ACC112 (cell line): ENCODE data around the gene ZNF892.
"Not testable (repeated sequence)": the region's sequence is repeated elsewhere in the genome, so short reads cannot be mapped to it uniquely, and the experiment has no call there.

Source experiments
- H2AFZ ChIP-seq: fragments of 200-600 bp; sonication (generic); one replicate; pipeline ENCODE4 v1.6.0; 2017; ENCODE audit warnings: antibody characterized with exemption, low read length; ENCODE audit not compliant: unreplicated experiment
- H3K27ac ChIP-seq: fragments of 200-600 bp; sonication (generic); 2 replicates; pipeline ENCODE4 v1.5.1; 2014; ENCODE audit warnings: low read depth, mild to moderate bottlenecking, antibody characterized with exemption, low read length, moderate library complexity
- H3K27me3 ChIP-seq: fragments of 200-600 bp; sonication (generic); 2 replicates; pipeline ENCODE4 v1.6.1; 2014; ENCODE audit warnings: mild to moderate bottlenecking, antibody characterized with exemption, low read length, moderate library complexity, mixed read lengths; ENCODE audit not compliant: insufficient read depth
- H3K36me3 ChIP-seq: fragments of 200-600 bp; sonication (generic); 2 replicates; pipeline ENCODE4 v1.6.1; 2016; ENCODE audit warnings: mild to moderate bottlenecking, antibody characterized with exemption, low read length, moderate library complexity, mixed read lengths; ENCODE audit not compliant: insufficient read depth
- H3K4me1 ChIP-seq: fragments of 200-600 bp; sonication (generic); one replicate; pipeline ENCODE4 v1.6.1; 2016; ENCODE audit warnings: low read length, mixed read lengths; ENCODE audit not compliant: insufficient read depth, unreplicated experiment, control insufficient read depth
- H3K4me3 ChIP-seq: fragments of 200-600 bp; sonication (generic); 2 replicates; pipeline ENCODE4 v1.5.1; 2014; ENCODE audit warnings: mild to moderate bottlenecking, low read depth, low read length
- H3K79me2 ChIP-seq: fragments of 200-600 bp; sonication (generic); one replicate; pipeline ENCODE4 v1.6.0; 2016; ENCODE audit warnings: low read length; ENCODE audit not compliant: control insufficient read depth, unreplicated experiment, insufficient read depth

Gene ZNF892

DNA sequence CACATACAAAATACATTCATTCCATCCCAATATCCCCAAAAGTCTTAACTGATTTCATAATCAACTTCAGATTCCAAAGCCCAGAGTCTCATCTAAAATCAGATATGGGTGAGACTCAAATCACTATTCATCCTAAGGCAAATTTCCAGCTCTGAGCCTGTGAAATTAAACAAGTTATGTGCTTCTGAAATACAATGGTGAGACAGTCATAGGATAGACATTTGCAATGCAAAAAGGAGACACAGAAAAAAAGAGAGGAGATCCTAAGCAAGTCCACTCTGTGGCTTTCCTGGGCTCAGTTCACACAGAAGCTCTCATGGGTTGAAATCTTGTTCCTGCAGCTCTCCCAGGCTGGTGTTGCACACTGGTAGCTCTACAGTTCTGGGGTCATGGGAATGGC, 18.3 kb downstream of the ZNF892 start:
- Histone ChIP-seq H3K79me2 (no peaks in the 10 kb centered on the region), H3K4me3 (no peak overlapping the region), H2AFZ (no peak overlapping the region), H3K4me1 (peaks cover 5% of the 10 kb centered on the region), H3K36me3 (peaks cover 21% of the 10 kb centered on the region), H3K27me3 (no peaks in the 10 kb centered on the region), H3K27ac (no peak overlapping the region)

DNA sequence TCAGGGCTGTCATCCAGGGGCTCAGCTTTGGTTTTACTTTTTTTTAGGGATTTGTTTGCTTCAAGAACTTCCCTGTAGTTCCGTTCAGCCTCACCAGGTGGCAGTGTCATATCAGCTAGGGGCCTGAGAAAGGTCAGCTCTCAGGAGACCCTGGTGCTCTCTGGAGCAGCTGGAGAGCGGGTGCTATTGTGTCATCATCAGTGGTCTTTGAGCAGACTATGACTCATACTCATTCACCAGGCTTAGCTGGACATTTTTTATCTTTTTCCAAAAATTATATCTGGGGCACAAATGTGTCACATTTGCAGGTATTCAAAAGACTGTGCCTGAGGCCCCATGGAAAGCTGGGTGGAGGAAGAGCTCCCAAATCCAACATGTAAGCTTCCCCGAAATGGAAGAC, 24.4 kb downstream of the ZNF892 start:
- Histone ChIP-seq H3K79me2 (no peaks in the 10 kb centered on the region), H3K36me3 (no peaks in the 10 kb centered on the region), H3K27me3 (no peaks in the 10 kb centered on the region; the same call in 1 of the 2 replicates), H3K4me3 (no peak overlapping the region), H2AFZ (no peak overlapping the region), H3K4me1 (peaks cover 18% of the 10 kb centered on the region), H3K27ac (no peak overlapping the region)

DNA sequence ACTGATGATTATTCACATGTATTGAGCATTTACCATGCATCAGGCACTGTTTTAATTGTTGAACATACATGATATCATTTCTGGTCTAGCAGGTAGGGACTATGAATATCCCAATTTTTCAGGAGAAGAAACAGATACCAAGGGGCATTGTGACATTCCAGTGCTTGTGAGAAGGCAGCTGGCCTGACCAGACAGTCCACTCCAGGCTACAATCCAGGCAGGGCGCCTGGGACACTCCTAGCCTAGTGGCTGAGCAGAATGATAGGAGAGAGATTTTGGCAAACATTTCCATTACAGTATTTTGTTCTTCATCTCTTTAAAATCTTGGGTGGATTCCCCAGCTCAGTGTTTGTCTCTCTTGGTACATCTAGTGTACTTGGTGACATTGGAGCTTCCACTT, 24.9 kb downstream of the ZNF892 start:
- no peak overlapping the region for H3K4me3 ChIP-seq
- H3K27me3 ChIP-seq: no peaks in the 10 kb centered on the region; the same call in 1 of the 2 replicates
- H3K79me2 ChIP-seq: no peaks in the 10 kb centered on the region
- H3K27ac ChIP-seq: no peak overlapping the region
- H3K36me3 ChIP-seq: no peaks in the 10 kb centered on the region
- peaks cover 18% of the 10 kb centered on the region for H3K4me1 ChIP-seq
- no peak overlapping the region for H2AFZ ChIP-seq

DNA sequence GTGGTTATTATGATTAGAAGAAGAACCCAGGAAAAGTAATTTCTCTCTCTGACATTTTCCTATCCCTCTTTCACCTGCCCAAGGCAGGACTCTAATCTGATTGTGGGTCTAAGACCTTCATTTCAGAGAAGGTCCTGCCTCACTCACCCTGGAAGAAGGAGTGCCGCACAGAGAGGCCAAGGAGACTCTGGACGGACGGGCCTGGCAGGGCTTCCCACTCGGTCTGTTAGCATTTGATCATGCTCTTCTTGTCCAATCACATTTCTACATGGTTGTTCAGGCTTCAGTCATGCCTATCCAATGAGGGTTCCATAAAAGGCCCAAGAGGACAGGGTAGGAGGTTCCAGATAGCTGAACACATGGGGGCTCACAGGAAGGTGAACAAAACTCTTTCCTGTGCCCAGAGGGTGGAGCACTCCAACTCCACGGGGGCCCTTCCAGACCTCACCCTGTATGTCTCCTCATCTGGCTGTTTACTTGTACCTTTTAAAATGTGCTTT, 27.0 kb downstream of the ZNF892 start:
- Histone ChIP-seq H3K27ac (no peak overlapping the region), H3K79me2 (no peaks in the 10 kb centered on the region), H3K36me3 (no peaks in the 10 kb centered on the region), H3K27me3 (no peaks in the 10 kb centered on the region; the same call in 1 of the 2 replicates), H3K4me3 (no peak overlapping the region), H3K4me1 (peaks cover 17% of the 10 kb centered on the region), H2AFZ (no peak overlapping the region)

DNA sequence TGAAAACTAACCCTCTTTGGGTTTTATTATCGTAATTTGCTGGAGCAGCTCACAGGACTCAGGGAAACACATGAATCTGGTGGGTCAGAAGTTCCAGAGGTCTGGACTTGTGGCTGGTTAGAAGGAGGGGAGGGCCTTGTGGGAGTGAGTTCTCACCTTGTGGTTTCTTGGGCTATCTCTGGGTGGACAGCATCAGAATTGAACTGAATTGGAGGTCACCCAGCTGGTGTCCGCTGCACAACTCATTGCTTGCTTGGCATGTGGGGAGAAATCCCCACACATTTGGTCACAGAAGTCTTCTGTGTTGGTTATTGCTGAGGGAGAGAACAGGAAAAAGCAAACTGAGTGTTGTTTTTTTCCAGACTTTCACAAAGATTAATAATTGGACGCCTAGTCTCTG, 27.5 kb downstream of the ZNF892 start:
- Histone ChIP-seq H2AFZ (no peak overlapping the region), H3K79me2 (no peaks in the 10 kb centered on the region), H3K27ac (no peak overlapping the region), H3K36me3 (no peaks in the 10 kb centered on the region), H3K4me1 (peaks cover 14% of the 10 kb centered on the region), H3K4me3 (no peak overlapping the region), H3K27me3 (no peaks in the 10 kb centered on the region; the same call in 1 of the 2 replicates)

DNA sequence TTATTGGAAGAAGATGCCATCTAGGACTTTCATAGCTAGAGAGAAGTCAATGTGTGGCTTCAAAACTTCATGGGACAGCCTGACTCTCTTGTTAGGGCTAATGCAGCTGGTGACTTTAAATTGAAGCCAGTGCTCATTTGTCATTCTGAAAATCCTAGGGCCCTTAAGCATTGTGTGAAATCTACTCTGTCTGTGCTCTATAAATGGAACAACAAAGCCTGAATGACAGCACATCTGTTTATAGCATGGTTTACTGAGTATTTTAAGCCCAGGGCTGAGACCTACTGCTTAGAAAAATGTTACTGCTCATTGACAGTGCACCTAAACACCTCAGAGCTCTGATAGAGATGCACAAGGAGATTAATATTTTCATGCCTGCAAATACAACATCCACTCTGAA, 30.8 kb downstream of the ZNF892 start:
- no peaks in the 10 kb centered on the region for H3K36me3 ChIP-seq
- no peak overlapping the region for H3K4me3 ChIP-seq

DNA sequence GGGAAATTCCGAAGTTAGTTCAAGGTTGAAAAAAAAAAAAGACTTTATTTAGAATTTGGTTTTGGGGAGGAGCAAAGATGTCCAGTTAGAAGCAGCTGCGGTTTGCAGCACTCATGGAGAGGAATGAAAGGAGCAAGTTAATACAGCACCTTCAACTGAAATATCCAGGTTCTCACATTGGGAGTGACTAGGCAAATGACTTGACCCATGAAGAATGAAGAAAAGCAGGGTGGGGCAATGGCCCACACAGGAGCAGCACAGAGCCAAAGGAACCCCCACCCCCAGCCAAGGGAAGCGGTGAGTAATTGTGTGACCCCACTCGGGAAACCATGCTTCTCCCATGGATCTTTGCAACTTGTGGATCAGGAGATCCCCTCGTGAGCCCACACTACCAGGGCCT, 32.8 kb downstream of the ZNF892 start:
- no peak overlapping the region for H3K27ac ChIP-seq
- no peaks in the 10 kb centered on the region for H3K36me3 ChIP-seq
- H3K4me3 ChIP-seq: no peak overlapping the region
- no peaks in the 10 kb centered on the region; the same call in 1 of the 2 replicates for H3K27me3 ChIP-seq
- no peaks in the 10 kb centered on the region for H3K79me2 ChIP-seq
- H2AFZ ChIP-seq: no peak overlapping the region
- no peaks in the 10 kb centered on the region for H3K4me1 ChIP-seq

More for the DNA sequence above, 30.8 kb downstream of the ZNF892 start:
- H3K4me1 ChIP-seq: no peaks in the 10 kb centered on the region
- H3K27ac ChIP-seq: no peak overlapping the region
- H3K79me2 ChIP-seq: no peaks in the 10 kb centered on the region
- no peak overlapping the region for H2AFZ ChIP-seq
- H3K27me3 ChIP-seq: no peaks in the 10 kb centered on the region; the same call in 1 of the 2 replicates

DNA sequence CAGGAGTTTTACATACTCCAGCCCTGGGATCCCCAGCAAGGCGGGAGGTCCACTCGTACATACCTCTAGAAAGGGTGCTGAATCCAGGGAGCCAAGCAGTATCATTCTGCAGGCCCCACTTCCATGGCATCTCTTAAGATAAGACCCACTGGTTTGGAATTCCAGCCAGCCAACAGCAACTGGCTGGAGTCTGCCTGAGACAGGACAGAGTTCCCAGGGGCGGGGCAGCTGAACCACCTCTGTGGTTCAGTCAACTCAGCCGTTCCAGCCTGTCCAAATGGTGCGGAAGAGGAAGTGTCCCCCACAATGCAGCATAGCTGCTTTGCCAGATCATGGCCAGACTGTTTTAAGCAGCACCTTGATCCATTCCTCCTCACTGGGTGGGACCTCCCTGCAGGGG, 33.2 kb downstream of the ZNF892 start:
- Histone ChIP-seq H3K36me3 (no peaks in the 10 kb centered on the region), H2AFZ (no peak overlapping the region), H3K27ac (no peak overlapping the region), H3K4me3 (no peak overlapping the region), H3K79me2 (no peaks in the 10 kb centered on the region), H3K4me1 (no peaks in the 10 kb centered on the region), H3K27me3 (peaks cover under 1% of the 10 kb centered on the region)

DNA sequence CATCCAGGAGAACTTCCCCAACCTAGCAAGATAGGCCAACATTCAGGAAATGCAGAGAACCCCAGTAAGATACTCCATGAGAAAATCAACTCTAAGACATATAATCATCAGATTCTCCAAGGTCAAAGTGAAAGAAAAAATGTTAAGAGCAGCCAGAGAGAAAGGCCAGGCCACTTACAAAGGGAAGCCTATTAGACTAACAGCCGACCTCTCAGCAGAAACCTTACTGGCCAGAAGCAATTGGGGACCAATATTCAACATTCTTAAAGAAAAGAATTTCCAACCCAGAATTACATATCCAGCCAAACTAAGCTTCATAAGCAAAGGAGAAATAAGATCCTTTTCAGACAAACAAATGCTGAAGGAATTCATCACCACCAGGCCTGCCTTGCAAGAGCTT, 34.8 kb downstream of the ZNF892 start:
- not testable (repeated sequence) for H3K27ac ChIP-seq, H2AFZ ChIP-seq, H3K36me3 ChIP-seq, H3K79me2 ChIP-seq, H3K4me1 ChIP-seq, H3K4me3 ChIP-seq
- peaks cover 14% of the 10 kb centered on the region for H3K27me3 ChIP-seq
